Hepatocyte (in vitro differentiated cells): ENCODE measurements around the gene PHF12. TPM values are rescaled to one million over a fixed set of nuclear protein-coding genes. Genes with fewer than 3 reads are reported as not detected.

Source experiments
- DNase-seq: peaks from one replicate; pipeline ENCODE4 v3.0.0-alpha.2; 2016; ENCODE audit warnings: low spot score
- H2AFZ ChIP-seq: fragments of 200-600 bp; sonication (generic); 2 replicates; pipeline ENCODE4 v1.6.0; 2016; ENCODE audit warnings: antibody characterized with exemption, mild to moderate bottlenecking
- H3K27ac ChIP-seq: fragments of 200-600 bp; sonication (generic); 2 replicates; pipeline ENCODE4 v1.5.1; 2016; ENCODE audit warnings: mild to moderate bottlenecking
- H3K27me3 ChIP-seq: fragments of 200-600 bp; sonication (generic); 2 replicates; pipeline ENCODE4 v1.6.1; 2016
- H3K36me3 ChIP-seq: fragments of 200-600 bp; sonication (generic); replicated peaks from 2 replicates; pipeline ENCODE4 v1.5.1; 2016; ENCODE audit warnings: low read depth; ENCODE audit not compliant: insufficient read depth
- H3K4me1 ChIP-seq: fragments of 200-600 bp; sonication (generic); 2 replicates; pipeline ENCODE4 v1.5.1; 2016; ENCODE audit warnings: mild to moderate bottlenecking, moderate library complexity; ENCODE audit not compliant: insufficient read depth
- H3K4me2 ChIP-seq: fragments of 200-600 bp; sonication (generic); 2 replicates; pipeline ENCODE4 v1.6.0; 2016
- H3K4me3 ChIP-seq: fragments of 200-600 bp; sonication (generic); 2 replicates; pipeline ENCODE4 v1.5.1; 2016; ENCODE audit warnings: mild to moderate bottlenecking
- H3K79me2 ChIP-seq: fragments of 200-600 bp; sonication (generic); 2 replicates; pipeline ENCODE4 v1.6.0; 2017; ENCODE audit warnings: mild to moderate bottlenecking
- H3K9me2 ChIP-seq: fragments of 200-600 bp; sonication (generic); replicated peaks from 2 replicates; pipeline ENCODE4 v1.6.0; 2017; ENCODE audit warnings: mild to moderate bottlenecking; ENCODE audit not compliant: insufficient read depth
- H3K9me3 ChIP-seq: fragments of 200-600 bp; sonication (generic); 2 replicates; pipeline ENCODE4 v1.5.1; 2016; ENCODE audit warnings: low read depth, mild to moderate bottlenecking
- H4K20me1 ChIP-seq: fragments of 200-600 bp; sonication (generic); 2 replicates; pipeline ENCODE4 v1.6.0; 2016; ENCODE audit warnings: mild to moderate bottlenecking; ENCODE audit not compliant: insufficient read depth, poor library complexity, severe bottlenecking
- EZH2 ChIP-seq: fragments of 200-600 bp; sonication (generic); IDR thresholded peaks from 2 replicates; pipeline ENCODE4 v1.6.1; 2016; ENCODE audit warnings: antibody characterized with exemption, mild to moderate bottlenecking, borderline replicate concordance
- EZH2phosphoT487 ChIP-seq: fragments of 200-600 bp; sonication (generic); IDR thresholded peaks from one replicate; pipeline ENCODE4 v1.6.1; 2018; ENCODE audit warnings: antibody characterized with exemption, mild to moderate bottlenecking, low read depth, moderate library complexity; ENCODE audit not compliant: unreplicated experiment, severe bottlenecking
- whole genome bisulfite sequencing: methylation state at CpG from one replicate; pipeline ENCODE4 v1.1.6; 2016; ENCODE audit warnings: low lambda C conversion rate; ENCODE audit errors: missing lambda C conversion rate; 5-methylcytosine and 5-hydroxymethylcytosine counted together
- polyA plus RNA-seq: library from polyadenylated mRNA; unstranded; fragments of >200 nt; fragmentation: Nextera tagmentation; extraction: Ambion mirVana; gene quantifications from 2 replicates; pipeline ENCODE4 v1.2.1, GENCODE V29; 2016
- total RNA-seq: library from RNA; depleted of rRNA; stranded (reverse); fragments of >200 nt; gene quantifications from 2 replicates; pipeline ENCODE4 v1.2.3, GENCODE V29; 2014
- TF ChIP-seq, protein P1 (sequence below): fragments of 200-600 bp; sonication (generic); IDR thresholded peaks from 2 replicates; pipeline ENCODE4 v1.5.1; 2016; ENCODE audit warnings: antibody characterized with exemption, mild to moderate bottlenecking; ENCODE audit not compliant: poor library complexity

Gene PHF12
- total and polyA plus RNA-seq, 2 experiments from 2014 or later: 12.1 to 19.0 TPM

DNA sequence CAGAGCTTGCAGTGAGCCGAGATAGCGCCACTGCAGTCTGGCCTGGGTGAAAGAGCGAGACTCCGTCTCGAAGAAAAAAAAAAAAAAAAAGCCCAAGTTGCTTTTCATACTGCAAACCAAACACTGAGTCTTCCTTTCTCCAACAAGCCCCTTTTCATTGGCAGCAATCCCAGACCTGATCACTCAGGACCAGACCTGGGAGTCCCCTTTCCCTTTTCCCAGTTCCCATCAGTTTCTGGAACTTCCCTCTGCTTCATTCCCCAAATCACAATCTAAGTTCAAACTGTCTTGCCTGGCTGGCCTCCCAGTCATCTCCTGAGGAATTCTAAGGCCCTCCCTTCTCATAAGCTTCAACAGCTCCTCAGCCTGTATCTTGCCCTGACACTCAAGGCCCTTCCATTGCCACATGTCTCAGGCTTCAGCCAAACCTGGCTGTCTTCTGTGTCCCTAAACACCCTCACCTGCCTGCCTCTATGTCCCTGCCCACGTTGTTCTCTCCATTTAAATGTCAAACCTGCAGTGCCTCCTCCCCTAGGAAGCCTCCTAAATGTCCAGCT is 11.8 kb upstream of the PHF12 start:
- no peak overlapping the region for H3K4me3 ChIP-seq
- no peaks in the 10 kb centered on the region for H4K20me1 ChIP-seq
- H3K4me2 ChIP-seq: no peak overlapping the region
- DNase-seq: no peak
- WGBS: 74% methylated on average over 6 of the region's 6 CpGs
- no peaks in the 10 kb centered on the region for H3K4me1 ChIP-seq
- no peaks in the 10 kb centered on the region for H3K79me2 ChIP-seq
- no peaks in the 10 kb centered on the region for H3K36me3 ChIP-seq
- H3K9me3 ChIP-seq: no peaks in the 10 kb centered on the region
- H3K27me3 ChIP-seq: peaks cover 6% of the 10 kb centered on the region
- TF ChIP-seq EZH2: no peak
- TF ChIP-seq, protein P1, sequence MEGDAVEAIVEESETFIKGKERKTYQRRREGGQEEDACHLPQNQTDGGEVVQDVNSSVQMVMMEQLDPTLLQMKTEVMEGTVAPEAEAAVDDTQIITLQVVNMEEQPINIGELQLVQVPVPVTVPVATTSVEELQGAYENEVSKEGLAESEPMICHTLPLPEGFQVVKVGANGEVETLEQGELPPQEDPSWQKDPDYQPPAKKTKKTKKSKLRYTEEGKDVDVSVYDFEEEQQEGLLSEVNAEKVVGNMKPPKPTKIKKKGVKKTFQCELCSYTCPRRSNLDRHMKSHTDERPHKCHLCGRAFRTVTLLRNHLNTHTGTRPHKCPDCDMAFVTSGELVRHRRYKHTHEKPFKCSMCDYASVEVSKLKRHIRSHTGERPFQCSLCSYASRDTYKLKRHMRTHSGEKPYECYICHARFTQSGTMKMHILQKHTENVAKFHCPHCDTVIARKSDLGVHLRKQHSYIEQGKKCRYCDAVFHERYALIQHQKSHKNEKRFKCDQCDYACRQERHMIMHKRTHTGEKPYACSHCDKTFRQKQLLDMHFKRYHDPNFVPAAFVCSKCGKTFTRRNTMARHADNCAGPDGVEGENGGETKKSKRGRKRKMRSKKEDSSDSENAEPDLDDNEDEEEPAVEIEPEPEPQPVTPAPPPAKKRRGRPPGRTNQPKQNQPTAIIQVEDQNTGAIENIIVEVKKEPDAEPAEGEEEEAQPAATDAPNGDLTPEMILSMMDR: no peak
- no peak for TF ChIP-seq EZH2phosphoT487
- no peak overlapping the region for H3K27ac ChIP-seq
- H3K9me2 ChIP-seq: no peaks in the 10 kb centered on the region
- H2AFZ ChIP-seq: no peak overlapping the region

DNA sequence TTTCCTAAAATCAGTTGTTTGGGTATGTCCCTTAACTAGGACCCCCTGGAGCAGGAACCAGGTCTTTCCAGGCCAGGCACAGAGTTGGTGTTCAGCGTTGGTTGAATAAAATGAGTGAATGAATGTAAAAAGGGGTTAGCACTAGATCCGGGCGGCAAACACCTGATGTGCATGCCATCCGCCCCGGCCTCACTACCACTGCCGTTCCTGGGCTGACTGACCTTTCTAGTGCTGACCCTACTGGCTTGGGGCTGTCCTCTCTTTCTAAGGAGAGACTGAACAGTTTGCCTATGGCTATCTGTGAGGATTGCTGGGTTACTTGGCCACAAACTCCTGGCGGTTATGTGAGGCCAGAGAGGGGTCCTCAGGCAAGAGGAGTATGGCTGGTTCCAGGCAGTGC is 10.1 kb upstream of the PHF12 start:
- H2AFZ ChIP-seq: no peak overlapping the region
- no peak overlapping the region for H3K27ac ChIP-seq
- 92% methylated on average over 7 of the region's 7 CpGs for WGBS
- DNase-seq: no peak
- no peaks in the 10 kb centered on the region for H3K36me3 ChIP-seq
- no peaks in the 10 kb centered on the region for H3K4me1 ChIP-seq
- no peaks in the 10 kb centered on the region for H4K20me1 ChIP-seq
- TF ChIP-seq EZH2phosphoT487 (no peak), EZH2 (no peak)
- TF ChIP-seq, protein P1: no peak
- no peaks in the 10 kb centered on the region for H3K79me2 ChIP-seq
- no peaks in the 10 kb centered on the region for H3K9me3 ChIP-seq
- no peak overlapping the region for H3K4me2 ChIP-seq
- H3K27me3 ChIP-seq: peaks cover 6% of the 10 kb centered on the region
- no peaks in the 10 kb centered on the region for H3K9me2 ChIP-seq
- H3K4me3 ChIP-seq: no peak overlapping the region

DNA sequence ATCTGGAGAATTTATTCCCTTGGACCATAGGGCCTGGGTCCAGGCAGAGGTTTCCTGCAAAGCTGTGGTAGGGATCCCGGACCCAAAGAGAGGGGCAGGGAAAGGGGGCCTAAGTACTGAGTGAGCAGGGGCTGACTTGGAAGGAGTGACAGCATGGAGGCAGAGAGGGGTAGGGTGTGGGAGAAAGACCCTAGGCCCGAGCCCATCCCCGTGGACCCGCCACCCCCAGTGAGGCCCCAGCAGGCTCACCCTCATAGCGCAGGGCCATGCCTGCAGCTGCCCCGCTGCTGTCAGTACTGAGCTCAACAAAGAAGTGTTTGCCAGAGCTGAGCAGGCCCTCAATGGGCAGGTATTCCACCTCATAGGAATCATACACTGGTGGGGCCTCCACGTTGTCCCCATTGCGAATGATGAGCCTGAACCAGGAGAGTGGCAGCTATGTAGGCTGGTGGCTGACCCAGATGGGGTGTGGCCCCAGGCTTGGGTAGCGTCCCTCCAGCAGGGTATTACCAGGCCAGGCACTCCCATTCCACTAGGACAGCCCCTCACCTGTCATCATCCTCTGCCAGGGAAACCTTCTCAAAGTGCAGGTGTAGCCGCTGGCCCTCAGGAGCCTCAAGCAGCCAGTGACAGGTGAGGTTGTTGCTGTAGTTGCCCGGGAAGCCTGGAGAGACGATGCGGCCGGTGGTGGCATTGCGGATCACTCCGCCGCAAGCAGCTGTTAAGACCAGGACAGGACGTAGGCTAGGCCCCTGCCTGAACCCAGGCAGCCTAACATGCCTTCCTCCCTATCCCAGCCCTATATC is 9.1 kb upstream of the PHF12 start:
- Histone ChIP-seq H3K27me3 (peaks cover 6% of the 10 kb centered on the region), H3K9me3 (no peaks in the 10 kb centered on the region), H3K9me2 (no peaks in the 10 kb centered on the region), H3K4me3 (no peak overlapping the region), H3K27ac (no peak overlapping the region), H3K36me3 (no peaks in the 10 kb centered on the region), H3K4me2 (no peak overlapping the region), H2AFZ (no peak overlapping the region), H4K20me1 (no peaks in the 10 kb centered on the region), H3K79me2 (no peaks in the 10 kb centered on the region), H3K4me1 (no peaks in the 10 kb centered on the region)
- DNase-seq: no peak
- WGBS: 95% methylated on average over 18 of the region's 18 CpGs
- TF ChIP-seq EZH2: no peak
- TF ChIP-seq, protein P1: no peak
- TF ChIP-seq EZH2phosphoT487: no peak
